ENCODE results near the gene NEK9. TPM values are rescaled to one million over a fixed set of nuclear protein-coding genes. Genes with fewer than 3 reads are reported as not detected.

NEK9 gene
- total RNA-seq, 1 donor from 2014 or later, result 20.0 TPM

DNA sequence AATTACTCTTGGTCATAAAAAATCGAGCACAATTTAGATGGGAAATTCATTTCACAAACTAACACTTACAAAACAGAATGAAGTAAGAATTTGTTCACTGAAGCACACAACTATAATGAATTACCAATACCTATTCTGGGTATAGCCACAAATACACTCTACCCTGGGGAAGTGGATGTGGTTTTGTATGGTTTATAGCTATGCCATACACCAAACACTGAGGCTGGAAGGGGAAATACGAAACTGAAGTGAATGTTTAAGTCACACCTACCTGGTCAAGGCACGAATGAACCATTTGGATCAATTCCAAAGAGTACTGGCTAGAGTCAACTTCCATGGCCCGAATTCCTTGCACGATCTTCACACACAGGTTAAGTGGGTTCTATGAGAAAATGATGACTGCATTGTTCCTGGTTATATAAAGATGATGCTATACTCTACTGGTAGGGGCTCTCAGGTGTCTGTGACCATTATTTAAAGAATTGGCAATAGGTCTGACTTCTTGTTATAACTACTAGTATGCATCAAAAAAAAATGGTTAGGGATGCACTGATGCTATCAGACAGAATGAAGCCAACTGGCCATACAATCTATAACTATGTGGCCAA, 12.8 kb downstream of the NEK9 start:
- DNase-seq (ENCODE audit: low spot score in 2 of 2) (no peak), FAIRE-seq (no peak)

- FAIRE-seq, result no peak
Measured at GRCh38 chr14:75109877-75110276, 17.0 kb downstream of the NEK9 start.

GRCh38 chr14:75107186-75107585, 19.7 kb downstream of the NEK9 start:
- FAIRE-seq, result no peak

More at GRCh38 chr14:75109877-75110276, 17.0 kb downstream of the NEK9 start:
- DNase-seq (ENCODE audit: low spot score in 2 of 2), result no peak

DNA sequence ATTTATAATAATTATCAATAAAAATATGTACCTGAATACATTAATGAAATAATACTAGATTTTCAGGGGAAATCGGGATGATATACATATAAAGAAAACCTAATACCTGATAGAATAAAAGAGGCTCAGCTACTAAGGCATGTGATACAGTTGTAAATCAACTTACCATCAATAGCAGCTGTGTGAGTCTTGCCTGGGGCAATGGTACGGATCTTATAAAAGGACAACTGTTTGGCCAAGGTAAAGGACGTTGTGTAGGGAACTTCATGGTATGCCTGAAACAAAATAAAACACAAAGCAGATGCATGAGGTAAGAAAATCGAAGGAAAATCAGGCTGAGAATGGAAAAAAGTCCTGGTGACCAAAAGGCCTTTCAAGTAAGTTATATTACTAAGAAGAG, 25.4 kb downstream of the NEK9 start:
- FAIRE-seq (no peak), DNase-seq (ENCODE audit: low spot score in 2 of 2) (no peak)

More at GRCh38 chr14:75107186-75107585, 19.7 kb downstream of the NEK9 start:
- no peak for DNase-seq (ENCODE audit: low spot score in 2 of 2)

DNA sequence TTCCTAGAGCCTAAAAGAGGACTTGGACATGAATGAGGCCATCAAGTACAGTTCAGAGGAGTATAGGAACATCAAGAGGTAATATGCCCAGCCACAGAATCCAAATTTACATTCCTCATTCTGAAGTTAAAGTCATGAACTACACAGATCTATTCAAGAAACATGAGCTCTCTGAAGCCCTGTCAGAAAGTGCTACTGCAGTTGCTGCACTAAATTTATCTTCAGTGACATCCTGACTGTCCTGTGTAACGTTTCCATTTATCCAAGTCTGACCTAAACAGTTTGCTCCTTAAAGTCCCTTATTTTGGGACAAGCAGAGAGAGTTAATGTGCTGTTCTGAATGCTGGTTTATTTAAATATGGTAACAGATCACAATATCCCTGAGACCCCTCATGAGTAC, 28.2 kb downstream of the NEK9 start:
- DNase-seq (ENCODE audit: low spot score in 2 of 2), result no peak
- no peak for FAIRE-seq

GRCh38 chr14:75098212-75098611, 28.6 kb downstream of the NEK9 start:
- FAIRE-seq, result no peak
- no peak for DNase-seq (ENCODE audit: low spot score in 2 of 2)

DNA sequence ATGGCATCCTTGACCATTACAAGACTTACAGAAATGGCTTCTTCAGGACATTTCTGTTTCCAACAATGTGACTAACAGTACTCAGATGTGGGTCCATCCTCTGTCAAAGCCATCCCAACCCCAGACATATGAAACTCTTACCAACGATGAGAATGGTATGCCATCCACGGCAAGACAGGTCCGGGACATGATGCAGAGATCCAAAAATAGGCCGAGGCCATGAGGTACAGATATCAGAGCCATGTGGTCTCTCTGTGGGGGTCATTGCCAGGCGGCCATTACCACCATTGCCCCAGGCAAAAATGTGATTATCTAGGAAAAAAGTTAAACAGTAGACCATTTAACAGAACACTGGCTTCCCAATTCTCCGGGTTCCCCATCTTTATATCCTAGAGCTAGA, 29.9 kb downstream of the NEK9 start:
- FAIRE-seq (no peak), DNase-seq (ENCODE audit: low spot score in 2 of 2) (no peak)

GRCh38 chr14:75095690-75096089, 31.2 kb downstream of the NEK9 start:
- FAIRE-seq, result no peak
- no peak for DNase-seq (ENCODE audit: low spot score in 2 of 2)

GRCh38 chr14:75094896-75095295, 32.0 kb downstream of the NEK9 start:
- no peak for FAIRE-seq
- no peak for DNase-seq (ENCODE audit: low spot score in 2 of 2)

DNA sequence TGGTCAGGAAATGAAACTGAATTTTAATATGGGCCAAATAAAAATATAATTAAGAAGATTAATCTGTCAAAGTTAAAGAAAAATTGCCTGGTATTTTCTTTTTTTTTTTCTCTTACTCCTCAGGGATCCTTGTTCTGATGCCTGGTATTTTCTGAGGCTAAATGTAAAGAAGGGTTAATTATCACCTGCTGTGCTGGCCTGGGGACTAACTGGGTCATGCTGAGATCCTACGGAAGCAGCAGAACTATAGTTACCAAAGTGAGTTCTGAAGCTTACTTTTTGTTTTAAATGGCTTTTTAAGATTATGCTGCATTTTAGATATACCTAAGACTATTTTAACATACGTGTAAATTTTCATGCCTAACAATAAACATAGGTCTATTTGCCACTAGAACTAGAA, 34.1 kb downstream of the NEK9 start:
- FAIRE-seq (no peak), DNase-seq (ENCODE audit: low spot score in 2 of 2) (no peak)

DNA sequence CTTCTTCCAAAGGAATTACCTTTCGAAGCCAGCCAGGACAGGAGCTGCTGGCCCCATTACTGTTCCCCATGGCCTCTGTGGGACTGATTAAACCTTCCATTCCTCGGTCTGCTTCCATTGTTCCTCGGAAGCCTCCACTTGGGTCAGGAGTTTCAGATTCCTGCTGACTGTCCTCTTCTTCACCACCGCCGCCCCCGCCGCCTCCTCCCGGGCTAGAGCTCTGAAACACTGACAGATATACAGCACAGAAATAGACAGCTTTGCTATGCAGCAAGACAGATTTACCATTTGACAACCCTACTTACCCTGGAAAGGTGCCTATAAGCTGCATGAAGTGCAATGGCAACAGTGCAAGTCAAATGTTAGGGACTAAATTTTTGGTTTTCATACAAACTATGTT, 35.6 kb downstream of the NEK9 start:
- no peak for FAIRE-seq
- no peak for DNase-seq (ENCODE audit: low spot score in 2 of 2)

DNA sequence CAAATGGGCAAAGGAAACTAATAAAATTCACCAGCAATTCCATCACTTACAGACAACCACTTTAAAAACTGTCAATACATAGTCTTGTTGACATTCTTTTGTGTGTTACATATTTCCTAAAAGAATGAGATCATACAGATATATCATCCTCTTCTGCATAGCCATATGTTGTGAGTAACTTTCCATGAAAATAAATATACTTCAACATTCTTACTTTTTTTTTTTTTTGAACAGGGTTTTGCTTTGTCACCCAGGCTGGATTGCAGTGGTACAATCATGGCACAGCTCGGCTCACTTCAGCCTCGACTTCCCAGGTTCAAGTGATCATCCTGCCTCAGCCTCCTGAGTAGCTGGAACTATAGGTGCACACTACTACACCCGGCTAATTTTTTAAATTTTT, 36.5 kb downstream of the NEK9 start:
- no peak for FAIRE-seq

GRCh38 chr14:75088566-75089373, 38.1 kb downstream of the NEK9 start:
- FAIRE-seq (no peak), DNase-seq (ENCODE audit: low spot score in 2 of 2) (peak in 1 of 2 donors; percentile 49)

More for the DNA sequence above, 36.5 kb downstream of the NEK9 start:
- DNase-seq (ENCODE audit: low spot score in 2 of 2), result no peak

- no peak for DNase-seq (ENCODE audit: low spot score in 2 of 2)
- FAIRE-seq, result no peak
Measured at GRCh38 chr14:75088153-75088552, 38.7 kb downstream of the NEK9 start.

- no peak for DNase-seq (ENCODE audit: low spot score in 2 of 2)
- no peak for FAIRE-seq
Measured at GRCh38 chr14:75084513-75084912, 42.3 kb downstream of the NEK9 start.

- no peak for FAIRE-seq
Measured at GRCh38 chr14:75083271-75083670, 43.6 kb downstream of the NEK9 start.

DNA sequence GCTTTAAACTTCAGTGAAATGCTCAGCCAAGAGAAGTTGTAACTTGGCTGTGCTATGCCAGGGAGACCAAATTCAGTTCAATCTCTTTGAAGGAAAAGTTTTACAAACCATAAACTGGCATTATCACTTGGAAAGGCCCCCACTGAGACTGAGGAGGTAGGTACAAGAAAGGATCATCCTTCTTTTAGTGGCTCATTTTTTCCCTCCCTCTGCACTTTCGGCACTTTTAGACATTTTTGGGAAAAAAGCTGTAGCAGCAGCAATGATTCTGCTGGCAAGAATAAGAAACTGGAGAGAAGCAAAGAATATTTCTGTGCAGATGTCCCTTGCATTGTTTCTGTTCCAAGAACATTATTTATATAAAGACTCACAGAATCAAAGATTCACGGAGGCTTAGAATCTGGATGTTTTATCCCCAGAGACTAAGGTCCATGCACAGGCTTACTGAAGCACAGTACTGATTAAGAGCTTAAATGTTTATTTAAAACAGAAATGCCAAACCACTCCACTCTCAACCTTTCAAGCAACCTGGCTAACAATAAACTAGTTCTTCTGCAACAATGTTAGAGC, 45.1 kb downstream of the NEK9 start:
- no peak for DNase-seq (ENCODE audit: low spot score in 2 of 2)

More at GRCh38 chr14:75083271-75083670, 43.6 kb downstream of the NEK9 start:
- no peak for DNase-seq (ENCODE audit: low spot score in 2 of 2)

DNA sequence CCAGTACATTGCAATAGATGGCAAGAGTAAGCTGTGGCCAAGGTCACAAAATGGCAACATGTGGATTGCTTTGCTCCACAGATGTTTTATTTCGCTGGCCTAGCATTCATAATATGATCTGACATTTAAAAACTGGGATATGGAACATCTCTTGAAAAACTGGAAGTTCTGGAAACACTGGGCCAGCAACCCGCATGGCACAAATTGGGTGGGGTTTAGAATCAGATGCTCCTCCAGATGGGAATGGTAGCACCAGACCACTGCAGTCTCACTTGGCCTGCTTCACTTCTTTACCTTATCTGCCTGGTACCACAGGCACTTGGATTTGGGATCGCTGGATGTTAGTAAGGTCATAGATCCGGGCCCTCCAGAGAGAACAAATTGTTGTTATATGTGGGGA, 47.3 kb downstream of the NEK9 start:
- DNase-seq (ENCODE audit: low spot score in 2 of 2) (no peak), FAIRE-seq (no peak)

More for the DNA sequence above, 45.1 kb downstream of the NEK9 start:
- no peak for FAIRE-seq

GRCh38 chr14:75077794-75078193, 49.1 kb downstream of the NEK9 start:
- DNase-seq (ENCODE audit: low spot score in 2 of 2), result no peak
- no peak for FAIRE-seq

DNA sequence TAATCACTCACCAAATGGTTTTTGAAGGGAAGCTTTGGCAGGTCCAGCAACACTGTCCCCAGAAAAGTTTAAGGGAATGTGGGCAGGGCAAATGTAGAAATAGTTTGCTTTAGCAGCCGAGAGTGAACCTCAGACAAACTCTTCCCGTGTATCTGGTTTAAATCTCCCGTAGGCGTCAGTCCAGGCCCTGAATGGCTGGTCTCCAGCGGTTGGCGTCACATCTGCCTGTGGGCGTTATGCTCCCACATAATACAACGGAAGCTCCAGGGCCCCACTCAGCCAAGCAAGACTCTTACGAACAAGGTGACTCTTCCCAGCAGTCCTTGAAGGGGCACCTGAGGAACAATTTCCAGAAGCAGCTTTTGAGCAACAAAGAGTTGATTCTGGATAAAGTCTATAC, 56.5 kb downstream of the NEK9 start:
- no peak for FAIRE-seq
- DNase-seq (ENCODE audit: low spot score in 2 of 2), result no peak

DNA sequence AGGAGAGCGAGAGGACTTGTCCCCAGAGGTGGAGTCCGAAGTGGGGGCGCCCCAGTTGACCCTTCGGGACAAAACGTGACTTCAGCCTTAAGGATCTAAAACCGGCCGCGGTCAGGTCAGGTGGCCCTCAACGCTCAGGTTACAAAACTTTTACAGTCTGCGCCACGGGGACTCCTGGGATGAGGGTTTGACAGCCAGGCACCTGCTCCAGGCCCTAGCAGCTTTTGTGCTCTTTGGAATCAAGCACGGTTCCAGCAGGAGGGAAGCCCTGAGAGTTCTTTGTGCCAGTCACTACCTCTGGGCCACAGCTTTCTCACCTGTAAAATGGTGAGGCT, 57.1 kb downstream of the NEK9 start:
- FAIRE-seq, result no peak

More for the DNA sequence above, 57.1 kb downstream of the NEK9 start:
- DNase-seq (ENCODE audit: low spot score in 2 of 2), result no peak
